Loucy (cell line): ENCODE data around the gene GHITM.
A peak's percentile ranks its signal among the peaks of the same experiment; 100 is the strongest.
"Not testable (repeated sequence)": the region's sequence is repeated elsewhere in the genome, so short reads cannot be mapped to it uniquely, and the experiment has no call there.

Experiments used
- H2AFZ ChIP-seq: fragments of 200-600 bp; sonication (generic); 2 replicates; pipeline ENCODE4 v1.6.0; 2016; ENCODE audit warnings: antibody characterized with exemption, mild to moderate bottlenecking, low read length, moderate library complexity
- H3F3A ChIP-seq: fragments of 200-600 bp; 2 replicates; pipeline ENCODE4 v1.6.0; 2016; ENCODE audit warnings: antibody characterized with exemption, low read depth, mild to moderate bottlenecking
- H3K27me3 ChIP-seq: fragments of 200-600 bp; sonication (generic); 2 replicates; pipeline ENCODE4 v1.6.1; 2014; ENCODE audit warnings: low read length, mild to moderate bottlenecking; ENCODE audit not compliant: insufficient read depth, poor library complexity, severe bottlenecking
- H3K36me3 ChIP-seq: fragments of 200-600 bp; sonication (generic); 2 replicates; pipeline ENCODE4 v1.6.1; 2016; ENCODE audit warnings: low read length; ENCODE audit not compliant: insufficient read depth
- H3K4me1 ChIP-seq: fragments of 200-600 bp; sonication (generic); 2 replicates; pipeline ENCODE4 v1.5.1; 2014; ENCODE audit warnings: low read length, mild to moderate bottlenecking; ENCODE audit not compliant: insufficient read depth, poor library complexity, severe bottlenecking
- H3K4me2 ChIP-seq: fragments of 200-600 bp; sonication (generic); 2 replicates; pipeline ENCODE4 v1.6.0; 2014; ENCODE audit warnings: antibody characterized with exemption, low read length, low read depth, mild to moderate bottlenecking; ENCODE audit not compliant: poor library complexity, severe bottlenecking
- H3K4me3 ChIP-seq: fragments of 200-600 bp; sonication (generic); 2 replicates; pipeline ENCODE4 v1.5.1; 2014; ENCODE audit warnings: low read length, mild to moderate bottlenecking, mixed read lengths; ENCODE audit not compliant: poor library complexity, severe bottlenecking
- H3K79me2 ChIP-seq: fragments of 200-600 bp; sonication (generic); 2 replicates; pipeline ENCODE4 v1.6.1; 2014; ENCODE audit warnings: low read length; ENCODE audit not compliant: insufficient read depth
- H3K9ac ChIP-seq: fragments of 200-600 bp; sonication (generic); 2 replicates; pipeline ENCODE4 v1.6.0; 2014; ENCODE audit warnings: mild to moderate bottlenecking, low read depth, low read length, moderate library complexity; ENCODE audit not compliant: poor library complexity, severe bottlenecking
- H3K9me2 ChIP-seq: fragments of 200-600 bp; sonication (generic); replicated peaks from 2 replicates; pipeline ENCODE4 v1.6.1; 2016; ENCODE audit warnings: low read depth, low read length, mixed read lengths
- H3K9me3 ChIP-seq: fragments of 200-600 bp; sonication (generic); 2 replicates; pipeline ENCODE4 v1.6.1; 2014; ENCODE audit warnings: mild to moderate bottlenecking, antibody characterized with exemption, low read length, low read depth; ENCODE audit not compliant: insufficient read depth
- H4K20me1 ChIP-seq: fragments of 200-600 bp; sonication (generic); 2 replicates; pipeline ENCODE4 v1.6.0; 2014; ENCODE audit warnings: antibody characterized with exemption, low read length, mild to moderate bottlenecking; ENCODE audit not compliant: insufficient read depth, poor library complexity, severe bottlenecking
- CTCF ChIP-seq: fragments of 200-600 bp; sonication (generic); conservative IDR thresholded peaks from 2 replicates; pipeline ENCODE4 v1.5.1; 2014; ENCODE audit warnings: mild to moderate bottlenecking, antibody characterized with exemption, low read length
- EZH2phosphoT487 ChIP-seq: fragments of 200-600 bp; IDR thresholded peaks from 2 replicates; pipeline ENCODE4 v1.6.1; 2018; ENCODE audit warnings: antibody characterized with exemption, mild to moderate bottlenecking, moderate library complexity, borderline replicate concordance

GHITM gene

GRCh38 chr10:84114088-84114667 is 25.1 kb upstream of the GHITM start:
- TF ChIP-seq EZH2phosphoT487 = no peak
- peak; percentile 30 for TF ChIP-seq CTCF
- Histone ChIP-seq H3K4me2 (no peak overlapping the region), H3K9me2 (no peaks in the 10 kb centered on the region), H3K27me3 (no peaks in the 10 kb centered on the region), H3K36me3 (no peaks in the 10 kb centered on the region), H3K9ac (no peak overlapping the region), H2AFZ (no peak overlapping the region), H3K4me3 (no peak overlapping the region), H4K20me1 (no peaks in the 10 kb centered on the region), H3F3A (no peaks in the 10 kb centered on the region), H3K4me1 (no peaks in the 10 kb centered on the region), H3K9me3 (no peaks in the 10 kb centered on the region), H3K79me2 (no peaks in the 10 kb centered on the region)

GRCh38 chr10:84117204-84117603 is 22.1 kb upstream of the GHITM start:
- not testable (repeated sequence) for H3K27me3 ChIP-seq, H3F3A ChIP-seq, H3K9me2 ChIP-seq, H3K4me3 ChIP-seq, H3K9me3 ChIP-seq, H4K20me1 ChIP-seq, H3K9ac ChIP-seq, H3K79me2 ChIP-seq, H3K4me1 ChIP-seq, H3K4me2 ChIP-seq, H2AFZ ChIP-seq, H3K36me3 ChIP-seq

GRCh38 chr10:84117686-84118394 is 21.5 kb upstream of the GHITM start:
- Histone ChIP-seq H3K36me3 (no peaks in the 10 kb centered on the region), H3K27me3 (no peaks in the 10 kb centered on the region), H3K9me2 (no peaks in the 10 kb centered on the region), H3K79me2 (no peaks in the 10 kb centered on the region), H3K9me3 (no peaks in the 10 kb centered on the region), H3K4me2 (no peak overlapping the region), H3K9ac (no peak overlapping the region), H3F3A (no peaks in the 10 kb centered on the region), H3K4me1 (no peaks in the 10 kb centered on the region), H4K20me1 (no peaks in the 10 kb centered on the region), H3K4me3 (no peak overlapping the region), H2AFZ (no peak overlapping the region)
- TF ChIP-seq EZH2phosphoT487 (no peak), CTCF (no peak)

- H2AFZ ChIP-seq = no peak overlapping the region
Measured at GRCh38 chr10:84118395-84119006, 20.8 kb upstream of the GHITM start.

More at GRCh38 chr10:84118395-84119006, 20.8 kb upstream of the GHITM start:
- TF ChIP-seq EZH2phosphoT487 = no peak
- no peak for TF ChIP-seq CTCF
- no peaks in the 10 kb centered on the region for H4K20me1 ChIP-seq
- no peak overlapping the region for H3K9ac ChIP-seq
- no peaks in the 10 kb centered on the region for H3K9me2 ChIP-seq
- H3K4me1 ChIP-seq = no peaks in the 10 kb centered on the region
- H3K36me3 ChIP-seq = no peaks in the 10 kb centered on the region
- H3K27me3 ChIP-seq = no peaks in the 10 kb centered on the region
- no peak overlapping the region for H3K4me2 ChIP-seq
- no peaks in the 10 kb centered on the region for H3K79me2 ChIP-seq
- H3K9me3 ChIP-seq = no peaks in the 10 kb centered on the region
- no peak overlapping the region for H3K4me3 ChIP-seq
- no peaks in the 10 kb centered on the region for H3F3A ChIP-seq
